ENCODE data around the gene BCAS1.

BCAS1 gene

GRCh38 chr20:53952528-53953096 lies 117.8 kb downstream of the BCAS1 start:
- no peak overlapping the region for H3K27ac ChIP-seq
- TF ChIP-seq CTCF (conservative IDR thresholded peaks at IDR 0.05): no peak

DNA sequence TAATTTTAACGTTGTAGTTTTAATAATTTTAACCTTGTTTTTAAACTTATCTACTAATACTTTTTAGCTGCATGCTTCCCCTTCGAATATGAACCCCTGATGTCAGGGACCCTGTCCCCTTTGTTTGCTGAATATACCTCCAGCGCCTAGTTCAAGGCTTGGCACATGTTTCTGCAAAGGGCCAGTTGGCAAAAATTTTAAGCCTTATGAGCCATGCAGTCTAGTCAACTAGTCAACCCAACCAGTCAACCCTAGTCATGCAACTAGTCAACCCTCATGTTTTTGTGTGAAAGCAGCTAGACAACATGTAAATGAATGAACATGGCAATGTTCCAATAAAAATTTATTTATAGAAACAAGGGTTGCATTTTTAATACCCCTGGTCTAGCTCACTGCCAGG lies 119.8 kb downstream of the BCAS1 start:
- TF ChIP-seq CTCF (conservative IDR thresholded peaks at IDR 0.05): no peak
- H3K27ac ChIP-seq: no peak overlapping the region

DNA sequence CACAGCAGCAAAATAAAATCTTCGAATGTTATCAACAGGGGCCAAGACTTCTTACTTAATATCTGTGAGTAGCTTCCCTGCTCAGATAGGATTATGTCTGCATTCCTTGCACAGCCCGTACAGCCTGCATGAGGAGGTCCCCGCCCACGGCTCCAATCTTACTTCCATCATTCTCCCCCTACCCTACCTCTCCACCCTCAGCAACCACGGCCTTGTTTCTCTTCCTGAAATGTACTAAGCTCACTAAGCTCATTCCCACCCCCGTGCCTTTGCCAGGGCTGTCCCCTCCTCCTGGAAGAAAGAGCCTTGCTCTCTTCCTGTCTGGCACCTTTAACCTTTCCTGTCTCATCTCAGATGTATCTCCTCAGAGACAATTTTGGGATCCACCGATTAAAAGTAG lies 120.4 kb downstream of the BCAS1 start:
- TF ChIP-seq CTCF (conservative IDR thresholded peaks at IDR 0.05): no peak
- H3K27ac ChIP-seq: no peak overlapping the region

DNA sequence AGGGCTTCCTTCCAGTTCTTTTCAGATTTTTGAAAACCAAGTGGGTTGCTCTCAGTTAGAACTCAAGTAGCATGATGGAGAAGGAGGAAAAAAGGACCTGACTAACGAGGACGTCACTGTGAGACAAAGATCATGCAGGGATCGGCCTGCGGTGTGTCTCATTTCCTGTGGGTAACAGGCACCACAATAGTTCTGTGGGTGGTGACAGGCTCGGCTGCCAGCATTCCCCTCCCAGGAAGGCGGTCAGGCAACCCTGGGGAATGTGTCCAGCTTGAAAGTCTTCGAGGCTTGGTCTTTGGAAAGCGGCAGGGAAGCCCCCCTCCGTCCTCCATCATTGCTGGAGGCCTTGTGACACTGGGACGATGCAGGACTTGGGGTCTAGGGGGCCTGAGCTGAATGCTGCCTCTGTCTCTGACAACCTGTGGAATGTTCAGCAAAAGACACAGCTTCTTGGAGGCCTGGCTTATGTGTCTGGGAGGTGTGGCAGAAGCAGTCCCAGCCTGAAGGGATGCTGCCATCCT lies 121.0 kb downstream of the BCAS1 start:
- H3K27ac ChIP-seq: no peak overlapping the region

DNA sequence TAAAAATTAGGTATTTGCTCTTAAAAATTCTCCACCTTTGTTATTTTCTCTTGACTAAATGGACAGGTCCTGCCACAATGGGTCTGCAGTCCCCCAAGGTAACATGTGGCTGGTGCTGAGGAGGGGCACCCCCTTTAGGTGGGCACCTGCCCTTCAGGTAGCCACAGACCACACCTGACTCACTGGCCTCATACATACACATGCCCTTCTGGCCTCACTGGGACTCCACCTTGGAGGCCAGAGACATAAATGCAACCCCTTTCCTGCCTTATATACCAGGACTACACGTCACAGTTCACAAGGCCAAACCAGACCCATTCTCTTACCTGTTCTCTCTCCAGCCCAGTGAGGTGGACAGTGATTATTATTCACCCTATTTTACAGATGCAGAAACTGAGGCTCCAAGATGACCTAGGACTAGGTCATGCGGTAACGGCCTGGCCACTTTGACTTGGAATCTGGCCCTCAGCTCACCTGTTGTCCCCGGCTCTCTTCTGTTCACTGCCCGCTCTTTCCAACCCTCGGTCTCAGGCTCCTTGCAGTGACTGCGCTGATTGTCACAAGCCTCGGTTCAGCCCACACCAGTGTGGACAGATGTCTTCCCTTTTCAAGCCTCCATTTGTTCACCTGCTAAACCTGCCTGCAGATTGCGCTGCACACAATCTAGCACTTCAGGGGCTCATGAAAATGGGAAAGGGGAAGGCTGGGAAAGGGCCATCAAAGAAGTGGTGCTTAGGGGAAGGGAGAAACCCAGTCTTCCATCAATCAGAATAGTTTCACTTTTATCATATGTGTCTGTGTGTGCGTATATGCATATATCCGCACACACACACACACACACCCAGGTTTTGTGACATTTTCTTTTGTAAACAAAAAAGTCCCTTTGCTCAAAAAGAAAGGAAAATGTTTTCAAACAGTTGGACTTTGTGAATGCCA lies 121.7 kb downstream of the BCAS1 start:
- H3K27ac ChIP-seq: no peak overlapping the region

More for the DNA sequence above, 121.0 kb downstream of the BCAS1 start:
- no peak for TF ChIP-seq CTCF (conservative IDR thresholded peaks at IDR 0.05)

DNA sequence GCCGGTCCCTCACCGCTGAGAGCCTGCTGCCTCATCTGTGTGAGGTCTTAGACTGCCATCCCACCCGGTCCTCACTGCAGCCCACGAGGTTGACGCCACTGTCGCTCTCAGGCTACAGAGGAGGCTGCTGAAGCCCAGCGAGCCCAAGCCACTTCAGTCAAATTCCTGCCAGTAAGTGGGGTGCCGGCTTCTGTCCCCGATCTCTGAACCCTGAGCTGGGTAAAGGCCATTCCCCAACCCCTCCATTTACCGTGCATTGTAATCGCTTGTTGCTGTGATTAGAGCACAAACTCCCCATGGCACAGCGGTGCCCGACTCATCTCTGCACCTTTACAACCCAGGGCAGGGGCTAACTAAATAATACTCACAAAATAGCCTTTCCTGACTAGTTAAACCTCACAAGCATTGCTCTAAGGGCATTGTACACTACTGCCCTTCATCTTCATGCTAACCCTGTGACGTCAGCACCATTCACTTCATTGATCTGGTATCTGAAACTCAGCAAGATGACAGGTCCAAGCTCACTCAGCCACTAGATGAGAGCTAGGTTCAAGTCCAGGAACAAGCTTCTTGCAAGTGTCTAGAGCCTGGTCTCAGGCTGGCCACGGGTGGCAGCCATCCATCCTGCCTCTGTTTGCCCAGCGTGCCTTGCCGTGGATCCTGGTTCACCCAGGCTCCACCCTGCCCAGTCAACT lies 122.7 kb downstream of the BCAS1 start:
- no peak for TF ChIP-seq CTCF (conservative IDR thresholded peaks at IDR 0.05)
- no peak overlapping the region for H3K27ac ChIP-seq

More for the DNA sequence above, 121.7 kb downstream of the BCAS1 start:
- no peak for TF ChIP-seq CTCF (conservative IDR thresholded peaks at IDR 0.05)

- no peak overlapping the region for H3K27ac ChIP-seq
- TF ChIP-seq CTCF (conservative IDR thresholded peaks at IDR 0.05): no peak
Measured at GRCh38 chr20:53946106-53946505, 124.3 kb downstream of the BCAS1 start.

Data from VCaP (cell line).